Stimulated activated CD4-positive, alpha-beta T cell treated with anti-CD3 and anti-CD28 coated beads, Interleukin-1b, Interleukin-23, amount 100 ng/mL, for 4 hours (primary cell): ENCODE data around the gene MRPL33.

ENCODE experiments used
- DNase-seq, 2 donors: peaks; one replicate each; pipeline ENCODE4 v3.0.0-alpha.2; 2020; ENCODE audit warnings: low read depth in 2 of 2

Gene MRPL33

DNA sequence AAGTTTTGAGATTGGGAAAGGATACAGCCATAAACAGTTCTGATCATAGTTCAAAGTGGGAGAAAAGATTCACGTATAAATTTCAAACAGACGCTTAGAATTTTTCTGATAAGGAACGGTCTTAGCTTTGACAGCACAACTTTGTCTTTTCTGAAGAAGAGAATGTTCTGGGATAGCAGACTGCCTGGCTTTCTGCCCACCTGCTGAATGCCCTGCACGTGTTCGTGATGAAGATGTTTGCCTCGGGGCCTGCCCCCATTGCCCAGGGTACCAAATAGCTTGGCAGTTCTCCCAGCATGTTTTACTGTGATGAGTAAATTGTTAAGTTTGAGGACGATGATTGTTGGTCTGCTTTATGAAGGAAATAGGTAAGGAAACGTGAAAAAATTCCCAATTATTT lies 4.6 kb downstream of the MRPL33 start:
- DNase-seq: no peak

DNA sequence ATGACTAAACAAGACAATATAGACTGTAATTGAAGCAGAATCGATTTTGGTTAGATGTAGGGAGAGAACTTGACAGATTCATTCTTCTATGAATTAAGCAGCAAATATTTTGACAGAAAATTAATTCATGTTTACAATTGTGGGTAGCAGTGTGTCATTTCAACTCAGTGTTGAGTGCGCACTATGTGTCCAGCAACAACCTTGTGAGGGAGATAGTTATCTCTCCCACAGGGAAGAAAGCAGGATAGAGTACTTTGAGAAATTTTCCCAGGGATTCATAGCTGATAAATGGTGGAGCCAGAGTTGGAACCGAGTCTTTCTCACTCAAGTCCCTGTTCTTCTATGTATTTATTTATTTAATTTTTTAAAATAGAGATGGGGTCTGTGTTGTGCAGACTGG lies 5.2 kb downstream of the MRPL33 start:
- DNase-seq: no peak

DNA sequence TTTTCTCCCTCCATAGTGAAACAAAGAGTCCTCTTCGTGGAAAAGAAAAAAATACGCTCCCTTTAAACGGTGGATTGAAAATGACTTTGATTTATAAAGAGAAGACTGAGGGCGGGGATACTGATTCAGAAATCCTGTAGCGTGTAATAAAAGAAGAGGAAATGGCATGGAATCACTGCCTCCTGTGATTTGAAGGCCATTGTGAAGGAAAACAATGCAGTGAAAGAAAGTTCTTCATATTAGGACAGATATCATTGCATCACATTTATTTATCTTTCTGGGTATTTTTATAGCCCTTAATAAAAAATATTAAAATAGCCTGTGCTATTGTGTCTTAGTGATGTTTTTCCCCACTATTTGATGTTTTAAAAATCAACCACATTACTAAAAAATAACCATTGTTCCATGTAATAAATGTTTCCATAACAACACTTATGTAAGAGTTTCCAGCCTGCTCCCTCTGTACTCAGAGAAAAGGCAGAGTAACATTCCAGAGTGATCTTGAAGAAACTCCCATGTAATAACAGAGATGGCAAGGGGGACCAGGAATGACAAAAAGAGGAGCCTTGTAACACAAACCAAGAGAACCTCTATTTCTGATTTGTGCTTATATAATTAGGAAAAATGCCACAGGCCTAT lies 8.0 kb downstream of the MRPL33 start:
- DNase-seq: no peak

DNA sequence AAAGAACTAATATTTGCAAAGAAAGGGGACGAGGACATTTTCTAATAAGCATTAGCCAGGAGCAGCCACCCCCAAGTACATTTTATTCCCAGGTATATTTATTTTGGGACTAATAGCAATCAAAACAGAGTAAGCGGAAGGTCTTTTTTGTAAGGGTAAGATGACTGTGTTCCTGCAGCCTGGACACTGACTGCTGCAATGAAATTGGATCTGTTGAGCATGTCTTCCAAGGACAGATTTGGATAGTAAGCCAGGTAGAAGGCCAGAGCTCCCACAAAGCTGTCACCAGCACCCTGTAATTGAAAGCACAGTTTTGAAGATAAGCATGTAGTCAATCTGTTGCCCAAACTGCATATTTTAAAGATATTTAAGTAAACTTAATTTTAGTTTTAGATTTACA lies 10.0 kb downstream of the MRPL33 start:
- DNase-seq: no peak

DNA sequence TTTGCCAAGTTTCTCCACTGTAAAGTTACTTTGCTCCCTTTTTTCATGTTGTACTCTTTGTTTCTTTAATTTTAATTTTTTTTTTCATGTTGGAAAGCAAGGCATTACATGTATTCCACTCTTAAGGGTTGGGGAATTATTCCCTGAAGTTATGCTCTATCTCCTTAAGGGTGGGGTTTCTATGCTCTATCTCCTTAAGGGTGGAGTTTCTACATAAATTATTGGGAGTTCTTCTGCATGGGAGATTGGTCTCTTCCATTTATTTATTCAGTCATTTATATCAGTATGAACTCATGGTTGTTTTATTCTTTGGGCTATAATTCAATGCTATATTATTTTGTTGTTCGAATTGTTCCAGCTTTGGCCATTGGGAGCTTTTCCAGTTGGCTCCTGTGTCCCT lies 11.2 kb downstream of the MRPL33 start:
- no peak for DNase-seq

DNA sequence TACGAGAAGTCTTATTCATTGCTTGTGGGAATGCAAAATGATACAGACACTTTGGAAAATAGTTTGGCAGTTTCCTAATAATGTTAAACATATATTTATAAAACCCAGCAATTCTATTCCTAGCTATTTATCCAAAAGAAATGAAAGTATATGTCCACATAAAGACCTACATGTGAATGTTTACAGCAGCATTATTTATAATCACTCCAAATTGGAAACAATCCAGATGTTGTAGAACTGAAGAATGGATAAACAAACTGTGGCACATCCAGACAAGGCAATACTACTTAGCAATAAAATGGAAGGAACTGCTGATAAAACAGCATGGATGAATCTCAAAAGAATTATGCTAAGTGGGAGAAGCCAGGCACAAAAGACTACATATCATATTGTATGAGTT lies 19.3 kb downstream of the MRPL33 start:
- no peak for DNase-seq

DNA sequence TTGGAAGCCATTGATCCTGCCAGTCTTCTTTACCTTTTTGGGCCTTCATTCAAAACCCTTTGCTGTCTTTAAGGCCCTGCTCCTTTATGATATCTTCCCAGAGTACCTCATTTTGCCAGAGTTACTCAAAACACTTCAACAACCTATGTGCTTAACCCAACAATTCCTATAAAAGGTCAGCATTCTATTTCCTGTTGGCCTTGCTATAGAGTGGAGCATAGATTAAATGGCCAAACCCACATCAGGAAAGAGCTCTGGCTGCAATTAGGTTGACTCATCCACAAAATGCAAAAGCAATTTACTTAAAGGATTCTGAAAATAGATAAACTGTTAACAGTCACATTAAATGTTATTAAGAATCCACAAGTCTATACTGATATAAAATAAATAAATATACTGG lies 21.2 kb downstream of the MRPL33 start:
- DNase-seq: no peak

DNA sequence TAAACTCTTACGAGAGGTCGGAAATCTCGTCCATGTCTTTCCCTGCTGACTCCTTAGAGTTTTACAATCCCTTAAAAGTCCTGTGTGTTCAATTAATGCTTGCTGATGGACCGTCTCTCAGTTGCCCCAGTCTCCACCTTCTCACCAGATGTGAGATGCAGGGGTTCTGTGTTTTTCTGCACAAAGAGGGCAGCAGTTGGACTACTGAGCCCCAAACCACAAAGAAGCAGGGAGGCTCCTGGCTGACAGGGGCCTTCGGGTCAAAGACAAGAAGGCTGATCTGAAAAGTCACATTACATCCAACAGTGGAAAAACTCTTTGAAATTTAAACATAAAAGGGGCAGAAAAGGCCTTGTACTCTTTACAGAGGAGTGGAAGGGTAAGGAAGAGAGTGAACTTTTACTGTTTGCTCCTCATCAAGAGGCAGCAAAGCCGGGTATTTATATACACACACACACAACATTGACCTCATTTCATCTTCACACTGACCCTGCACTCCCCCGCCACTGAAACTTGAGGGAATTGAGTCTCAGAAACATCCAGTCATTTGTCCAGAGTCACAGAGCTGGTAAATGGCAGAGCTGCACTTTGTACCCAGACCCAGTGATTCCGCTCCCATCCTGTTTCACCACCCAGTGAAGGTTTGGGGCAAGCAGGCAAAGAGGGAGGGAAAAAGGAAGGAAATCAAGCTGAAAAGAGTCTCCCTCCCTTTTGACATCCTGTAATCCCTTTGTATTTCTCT lies 23.7 kb downstream of the MRPL33 start:
- no peak for DNase-seq

DNA sequence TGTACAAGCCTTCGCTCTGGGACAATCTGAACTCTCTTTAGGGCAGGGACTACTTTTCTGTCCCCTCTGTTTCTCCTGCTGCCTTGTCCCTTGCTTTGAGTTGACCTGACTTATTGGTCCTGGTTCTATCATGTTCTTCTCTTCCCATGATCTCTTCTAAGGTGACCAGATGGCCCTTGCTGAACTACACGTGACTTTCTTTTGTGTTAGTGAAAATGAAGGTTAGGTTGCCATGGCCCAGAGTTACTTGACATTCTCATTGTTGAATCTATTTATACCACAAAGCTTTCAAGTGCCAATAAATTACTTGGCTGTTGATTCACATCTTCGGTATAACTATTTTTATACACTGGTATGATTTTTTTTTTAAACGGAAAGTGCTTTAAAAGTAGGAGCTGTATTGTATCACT lies 24.4 kb downstream of the MRPL33 start:
- no peak for DNase-seq

DNA sequence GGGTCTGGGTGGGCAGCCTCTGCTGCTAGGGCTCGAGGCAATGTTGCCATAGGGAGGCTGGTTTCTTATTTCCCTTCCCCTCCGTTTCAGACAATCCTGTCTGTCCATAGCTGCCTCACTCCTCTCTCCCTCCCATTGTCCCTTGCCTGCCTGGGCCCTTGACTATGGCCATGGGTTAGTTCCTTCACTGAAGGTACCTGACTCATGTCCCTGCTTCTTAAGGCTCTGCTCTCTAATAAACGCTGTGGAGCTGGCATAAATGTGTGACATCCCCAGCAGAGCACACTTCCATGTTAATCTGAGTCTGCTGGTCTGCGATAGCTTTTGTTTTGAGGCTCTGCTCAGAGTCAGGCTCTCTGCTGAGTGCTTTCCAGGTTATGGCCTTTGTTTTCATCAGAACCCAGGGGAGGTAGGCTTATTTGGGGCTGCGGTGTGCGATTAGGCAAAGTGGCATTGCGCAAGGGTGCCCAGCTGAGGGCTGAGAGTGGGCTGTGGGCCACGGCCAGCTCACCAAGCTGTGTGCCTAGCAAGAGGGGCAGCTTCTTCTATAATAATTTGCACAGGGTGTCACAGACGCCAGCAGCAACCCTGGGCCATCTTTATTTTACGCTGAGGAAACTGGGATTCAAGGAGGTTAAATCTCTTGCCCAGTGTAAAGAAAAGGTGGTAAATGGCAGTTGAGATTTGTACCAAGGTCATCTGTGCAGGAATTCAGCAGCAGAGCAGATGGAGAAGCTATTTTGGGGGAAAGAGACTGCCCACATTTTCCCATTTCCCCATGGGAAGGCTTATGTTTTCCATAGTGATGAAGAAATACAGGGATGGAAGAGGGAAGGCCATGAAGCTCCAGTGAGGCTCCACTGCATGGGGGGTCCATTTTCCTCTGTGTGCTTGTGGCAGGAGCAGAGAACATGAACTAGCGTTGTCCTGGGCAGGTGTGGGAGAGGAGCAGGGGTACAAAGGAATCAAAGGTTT lies 25.6 kb downstream of the MRPL33 start:
- DNase-seq: no peak

DNA sequence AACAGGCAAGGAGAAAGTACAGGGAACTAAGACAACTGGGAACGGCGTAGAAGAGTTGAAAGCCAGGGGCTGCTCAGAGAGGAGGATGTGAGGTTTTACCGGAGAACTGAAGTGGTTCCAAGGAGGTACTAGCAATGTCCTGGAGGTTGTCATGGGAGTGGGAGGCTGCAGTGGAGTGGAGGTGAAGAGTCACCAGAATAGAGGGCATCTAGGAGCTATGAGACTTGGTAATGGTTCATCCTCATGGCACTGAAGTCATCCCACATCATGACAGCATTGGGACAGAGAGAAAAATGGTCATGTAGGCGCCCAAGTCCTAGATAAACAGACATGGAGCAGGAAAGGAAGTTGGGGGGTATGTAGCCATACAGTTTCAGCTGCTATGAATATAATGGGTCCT lies 26.3 kb downstream of the MRPL33 start:
- DNase-seq: no peak

DNA sequence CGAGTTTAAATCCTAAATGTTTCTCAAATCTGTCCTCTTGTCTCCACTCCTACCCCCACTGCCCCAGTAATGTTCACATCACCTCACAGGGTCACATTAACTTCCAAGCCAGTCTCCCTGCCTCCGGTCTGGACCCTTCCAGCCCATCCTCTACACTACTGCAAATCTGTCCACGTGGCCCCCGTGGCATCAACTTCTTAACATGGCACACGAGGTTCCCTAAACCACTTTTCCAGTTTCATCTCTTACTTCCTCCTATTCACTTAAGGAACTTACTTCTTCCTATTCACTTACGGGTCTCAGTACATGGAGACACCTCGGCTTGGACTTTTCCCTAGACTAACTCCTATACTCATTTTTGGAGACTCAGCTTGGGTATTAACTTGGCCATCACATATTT lies 27.0 kb downstream of the MRPL33 start:
- DNase-seq: no peak

DNA sequence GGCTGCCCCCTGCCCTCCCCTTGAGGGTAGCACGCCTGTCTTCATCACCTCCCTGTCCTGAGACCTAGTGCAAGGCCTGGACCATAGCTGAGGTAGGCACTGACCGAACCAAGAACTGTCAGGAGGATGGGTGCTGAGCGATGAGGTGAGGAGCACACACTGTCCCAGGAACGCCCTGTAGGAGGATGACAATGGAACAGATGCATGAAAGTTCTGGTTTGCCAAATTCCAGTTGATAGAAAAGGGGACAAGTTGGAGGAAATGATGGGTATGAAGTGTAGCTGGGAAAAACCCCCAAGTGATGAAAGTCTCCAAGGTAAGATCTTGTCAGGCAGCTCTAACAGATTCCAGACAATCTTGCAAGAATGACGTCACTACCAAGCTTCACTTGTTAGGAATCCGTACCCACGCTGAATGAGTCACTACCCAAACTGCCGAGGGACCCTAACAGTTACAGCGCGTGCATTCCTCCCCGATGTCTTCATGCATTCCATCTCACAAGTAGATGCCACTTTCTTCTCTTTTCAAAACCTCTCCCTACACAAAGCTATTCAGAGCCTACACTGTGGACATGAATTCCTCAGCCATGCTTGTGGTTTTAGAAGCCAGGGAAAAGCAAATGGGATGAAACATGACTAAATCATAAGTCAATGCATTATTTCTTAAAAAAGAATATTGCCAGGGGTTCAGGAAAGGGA lies 27.6 kb downstream of the MRPL33 start:
- no peak for DNase-seq

DNA sequence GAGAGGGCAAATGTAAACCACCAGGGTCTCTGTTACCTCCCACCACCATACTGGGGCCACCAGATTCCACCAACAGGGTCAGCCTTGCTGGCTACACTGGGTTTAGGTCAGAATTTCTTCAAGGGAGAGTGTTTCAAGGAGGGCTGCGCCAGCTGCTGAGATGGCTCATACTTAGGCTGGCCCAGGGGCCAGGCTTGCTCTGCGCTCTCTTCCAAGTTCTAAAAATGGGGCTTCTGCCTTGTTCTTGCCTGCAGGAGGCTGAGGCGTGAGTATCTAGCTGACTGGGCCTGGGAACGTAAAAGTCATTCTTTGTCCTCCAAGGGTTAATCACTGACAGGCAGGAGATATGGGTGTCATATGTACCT lies 28.1 kb downstream of the MRPL33 start:
- DNase-seq: no peak

DNA sequence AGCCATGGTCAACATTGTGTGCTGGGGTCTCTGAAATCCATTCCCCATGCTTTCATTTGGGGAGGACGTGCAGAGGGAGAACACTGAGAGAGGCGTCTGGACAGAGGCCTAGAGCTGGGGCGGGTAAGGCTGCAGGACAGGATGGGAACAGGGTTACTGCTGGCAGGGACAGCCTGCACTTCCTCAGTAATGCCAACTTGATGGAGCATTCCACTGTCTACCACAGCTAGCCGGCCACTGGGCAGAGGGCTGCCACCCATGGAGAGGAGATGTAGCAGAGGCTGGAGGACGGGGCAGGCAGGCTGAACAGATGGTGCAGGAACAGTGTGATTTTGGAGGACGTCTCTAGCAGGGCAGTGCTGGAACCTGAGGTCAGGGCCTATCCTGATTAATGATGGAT lies 29.3 kb downstream of the MRPL33 start:
- no peak for DNase-seq

DNA sequence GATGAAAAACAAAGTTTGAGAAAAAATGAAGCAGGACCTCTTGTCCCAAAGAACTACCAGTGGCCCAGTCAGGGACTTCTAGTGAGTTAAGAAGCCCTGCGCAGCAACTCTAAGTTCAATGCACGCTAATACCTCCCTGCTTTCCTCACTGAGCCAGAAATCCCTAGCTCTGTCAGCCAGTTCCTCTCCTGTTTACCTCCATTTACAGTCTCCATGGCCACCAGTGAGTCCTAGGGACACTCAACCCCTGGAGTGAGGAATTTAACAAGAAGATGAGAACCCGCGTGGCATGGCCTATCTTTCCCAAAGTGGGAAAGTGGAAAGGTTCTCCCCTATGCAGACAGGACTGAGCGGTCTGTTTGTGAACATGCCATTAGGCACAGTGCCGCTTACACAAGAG lies 31.0 kb downstream of the MRPL33 start:
- DNase-seq: no peak

DNA sequence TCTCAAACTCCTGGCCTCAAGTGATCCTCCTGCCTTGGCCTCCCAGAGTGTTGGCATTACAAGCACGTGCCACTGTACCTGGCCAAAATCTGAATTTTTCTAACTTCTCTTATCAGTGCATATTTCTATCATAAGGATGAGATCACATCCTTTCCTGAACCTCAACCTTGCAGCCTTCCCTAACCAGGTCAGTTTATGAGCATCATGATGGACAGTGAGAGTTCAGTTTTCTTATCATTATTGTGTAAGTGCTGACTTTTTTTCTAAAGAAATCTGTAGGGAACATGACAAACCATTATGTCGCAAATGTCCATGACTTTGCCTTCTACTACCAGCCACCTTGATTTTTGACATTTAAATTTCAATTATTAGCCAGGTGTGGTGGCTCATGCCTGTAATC lies 31.5 kb downstream of the MRPL33 start:
- DNase-seq: no peak

DNA sequence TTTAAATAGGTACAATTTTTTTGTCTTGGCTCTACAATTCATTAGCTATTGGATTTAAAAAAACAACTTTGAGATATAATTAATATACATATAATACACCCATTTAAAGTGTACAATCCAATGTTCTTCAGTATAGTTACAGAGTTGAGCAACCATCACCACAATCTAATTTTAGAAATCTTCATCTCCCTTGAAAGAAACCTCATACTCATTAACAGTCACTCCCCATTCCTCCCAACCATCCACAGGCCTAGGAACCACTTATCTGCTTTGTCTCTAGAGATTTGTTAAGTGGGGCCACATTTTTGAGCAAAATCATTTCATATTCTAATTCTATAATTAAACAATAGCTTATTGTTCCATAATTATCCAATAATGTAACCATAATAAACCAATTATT lies 32.6 kb downstream of the MRPL33 start:
- no peak for DNase-seq

DNA sequence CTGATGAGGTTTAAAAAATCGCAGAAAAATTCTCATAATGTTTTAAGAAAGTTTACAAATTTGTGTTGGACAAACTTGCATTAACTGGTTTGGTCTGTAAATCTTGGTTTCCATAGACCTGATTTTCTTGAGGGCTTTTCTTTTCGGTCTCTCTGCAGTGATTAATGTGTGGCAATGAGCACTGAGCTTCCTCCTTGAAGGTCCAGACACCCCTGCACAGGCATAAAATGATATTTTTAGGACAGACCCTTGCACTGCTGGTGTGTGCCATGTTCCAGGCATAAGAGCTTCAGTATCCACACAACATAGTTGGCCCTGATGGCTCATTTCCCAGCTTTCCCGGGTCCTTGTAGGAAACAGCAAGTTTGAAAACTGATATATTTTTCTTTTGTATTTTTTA lies 33.7 kb downstream of the MRPL33 start:
- DNase-seq: no peak

DNA sequence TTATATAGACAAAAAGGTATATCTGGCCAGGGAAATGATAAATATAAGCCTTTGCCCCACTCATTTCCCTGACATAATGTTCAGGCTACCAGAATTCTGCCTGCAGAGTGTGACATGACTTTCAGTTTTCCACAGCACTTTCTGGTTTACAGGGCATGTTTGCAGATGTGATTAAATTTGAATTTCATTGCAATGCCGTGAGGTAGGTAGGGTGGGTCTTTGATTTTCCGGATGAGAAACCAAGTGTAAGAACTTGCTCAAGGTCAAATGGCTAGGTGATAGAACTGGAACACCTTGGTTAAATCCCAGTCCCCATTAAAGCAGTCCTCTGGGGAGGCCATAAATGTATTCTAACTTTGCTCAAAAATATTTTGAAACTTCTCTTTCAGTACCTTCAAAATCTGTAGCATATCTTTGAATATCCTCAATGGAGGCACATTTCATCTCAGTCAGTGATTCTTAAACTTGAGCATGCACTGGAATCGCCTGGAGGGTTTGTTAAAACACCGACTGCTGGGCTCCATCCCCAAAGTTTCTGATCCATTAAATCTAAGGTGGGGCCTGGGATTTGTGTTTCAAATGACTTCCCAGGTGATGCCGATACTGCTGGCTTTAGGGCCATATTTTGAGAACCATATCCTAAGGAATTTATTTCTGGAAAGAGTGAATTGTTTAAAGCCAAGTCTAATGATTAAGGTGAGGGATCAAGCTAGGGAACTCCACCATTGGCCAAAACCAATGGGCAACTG lies 35.0 kb downstream of the MRPL33 start:
- no peak for DNase-seq

DNA sequence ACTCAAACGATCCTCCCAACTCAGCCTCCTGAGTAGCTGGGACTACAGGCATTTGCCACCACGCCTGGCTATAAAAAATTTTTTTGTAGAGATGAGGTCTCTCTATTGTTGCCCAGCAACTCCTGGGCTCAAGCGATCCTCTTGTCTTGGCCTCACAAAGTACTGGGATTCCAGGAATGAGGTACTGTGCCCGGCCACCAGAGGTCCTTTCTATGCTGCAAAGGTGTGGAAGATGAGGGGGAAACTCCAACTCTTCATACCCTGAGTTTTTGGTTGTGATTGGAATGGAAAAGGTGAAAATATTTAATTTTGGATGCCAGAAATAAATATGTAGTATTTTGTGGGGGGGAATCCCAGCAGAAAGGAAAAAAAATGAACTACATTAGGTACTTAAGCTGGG lies 36.0 kb downstream of the MRPL33 start:
- DNase-seq: no peak
